ENCODE measurements around the gene FAM13A.

- TF ChIP-seq EGR1 (IDR thresholded peaks at IDR 0.05) = no peak
- TF ChIP-seq REST (IDR thresholded peaks at IDR 0.05; ENCODE audit: low read depth) = no peak
- TF ChIP-seq EP300 (IDR thresholded peaks at IDR 0.05; ENCODE audit: borderline replicate concordance) = no peak
- no peak for TF ChIP-seq MAX (IDR thresholded peaks at IDR 0.05)
- TF ChIP-seq TAF1 (IDR thresholded peaks at IDR 0.05; ENCODE audit: low read depth) = no peak
- TF ChIP-seq CEBPB (IDR thresholded peaks at IDR 0.05) = no peak
- TF ChIP-seq NFIC (IDR thresholded peaks at IDR 0.05) = no peak
- no peak for TF ChIP-seq CREB1 (IDR thresholded peaks at IDR 0.05; ENCODE audit: low read depth)
- TF ChIP-seq TEAD4 (IDR thresholded peaks at IDR 0.05) = no peak
- TF ChIP-seq YY1 (IDR thresholded peaks at IDR 0.05; ENCODE audit: low read depth) = no peak
- no peak for TF ChIP-seq USF1 (IDR thresholded peaks at IDR 0.05)
Observed at GRCh38 chr4:89021684-89022083, 35.3 kb downstream of the FAM13A start.
